Neural cell (in vitro differentiated cells): Measurements from ENCODE around the gene HOXC9. TPM values are rescaled to one million over a fixed set of nuclear protein-coding genes. Genes with fewer than 3 reads are reported as not detected.

Experiments
- H2AFZ ChIP-seq: fragments of 200-600, 300-800 bp; sonication (generic), shearing (Covaris generic); 2 replicates; pipeline ENCODE4 v1.6.0; 2014; ENCODE audit warnings: low read depth, mild to moderate bottlenecking, antibody characterized with exemption, low read length, moderate library complexity
- H3F3A ChIP-seq: fragments of 200-600 bp; shearing (Covaris generic); 2 replicates; pipeline ENCODE4 v1.6.1; 2016; ENCODE audit warnings: mild to moderate bottlenecking, moderate library complexity, mixed read lengths, antibody characterized with exemption, low read length; ENCODE audit not compliant: insufficient read depth, poor library complexity, severe bottlenecking
- H3K27ac ChIP-seq: fragments of 200-600, 300-800 bp; sonication (generic), shearing (Covaris generic); 2 replicates; pipeline ENCODE4 v1.5.1; 2014; ENCODE audit warnings: mild to moderate bottlenecking, low read length, moderate library complexity
- H3K27me3 ChIP-seq: fragments of 300-800, 200-600 bp; sonication (generic), shearing (Covaris generic); 2 replicates; pipeline ENCODE4 v1.6.0; 2014; ENCODE audit warnings: mild to moderate bottlenecking, low read depth, low read length, moderate library complexity; ENCODE audit not compliant: insufficient read depth
- H3K36me3 ChIP-seq: fragments of 300-800, 200-600 bp; sonication (generic), shearing (Covaris generic); 2 replicates; pipeline ENCODE4 v1.5.1; 2014; ENCODE audit warnings: mild to moderate bottlenecking, antibody characterized with exemption, low read length, moderate library complexity; ENCODE audit not compliant: insufficient read depth
- H3K4me2 ChIP-seq: fragments of 300-800, 200-600 bp; sonication (generic), shearing (Covaris generic); 2 replicates; pipeline ENCODE4 v1.6.0; 2014; ENCODE audit warnings: mild to moderate bottlenecking, low read length
- H3K4me3 ChIP-seq: fragments of 300-800, 200-600 bp; sonication (generic), shearing (Covaris generic); 2 replicates; pipeline ENCODE4 v1.5.1; 2014; ENCODE audit warnings: mild to moderate bottlenecking, low read length, moderate library complexity
- H3K79me2 ChIP-seq: fragments of 200-600 bp; shearing (Covaris generic); replicated peaks from 2 replicates; pipeline ENCODE4 v1.6.0; 2014; ENCODE audit warnings: mild to moderate bottlenecking, low read length, moderate library complexity; ENCODE audit not compliant: insufficient read depth
- H3K9ac ChIP-seq: fragments of 300-800, 200-600 bp; sonication (generic), shearing (Covaris generic); 2 replicates; pipeline ENCODE4 v1.6.1; 2016; ENCODE audit warnings: mild to moderate bottlenecking, low read length, mixed read lengths
- H3K9me2 ChIP-seq: fragments of 200-600 bp; shearing (Covaris generic); 2 replicates; pipeline ENCODE4 v1.6.1; 2016; ENCODE audit warnings: mild to moderate bottlenecking, low read length, mixed read lengths; ENCODE audit not compliant: insufficient read depth
- H3K9me3 ChIP-seq: fragments of 200-600, 300-800 bp; sonication (generic), shearing (Covaris generic); 2 replicates; pipeline ENCODE4 v1.6.1; 2016; ENCODE audit warnings: mild to moderate bottlenecking, mixed run types, low read length, moderate library complexity, mixed read lengths
- H4K20me1 ChIP-seq: fragments of 200-600 bp; shearing (Covaris generic); 2 replicates; pipeline ENCODE4 v1.6.1; 2016; ENCODE audit warnings: mild to moderate bottlenecking, mixed run types; ENCODE audit not compliant: insufficient read depth
- EP300 ChIP-seq: fragments of 450-650 bp; conservative IDR thresholded peaks from 2 replicates; pipeline ENCODE4 v1.6.1; 2014; ENCODE audit warnings: antibody characterized with exemption, mild to moderate bottlenecking, moderate library complexity; ENCODE audit not compliant: poor library complexity, severe bottlenecking
- EZH2 ChIP-seq: fragments of 200-600, 300-800 bp; shearing (Covaris generic), sonication (generic); IDR thresholded peaks from 2 replicates; pipeline ENCODE4 v1.6.1; 2014; ENCODE audit warnings: antibody characterized with exemption, low read length, borderline replicate concordance, mild to moderate bottlenecking; ENCODE audit not compliant: insufficient read depth, poor library complexity, severe bottlenecking
- MXI1 ChIP-seq: fragments of 450-650 bp; conservative IDR thresholded peaks from 2 replicates; pipeline ENCODE4 v1.6.1; 2014; ENCODE audit warnings: antibody characterized with exemption, mild to moderate bottlenecking; ENCODE audit not compliant: poor library complexity, severe bottlenecking
- POLR2AphosphoS5 ChIP-seq: IDR thresholded peaks from 2 replicates; pipeline ENCODE4 v1.6.1; 2012
- SMC3 ChIP-seq: fragments of 450-650 bp; conservative IDR thresholded peaks from 2 replicates; pipeline ENCODE4 v1.6.1; 2014; ENCODE audit warnings: antibody characterized with exemption, mild to moderate bottlenecking, moderate library complexity; ENCODE audit not compliant: poor library complexity
- TAF1 ChIP-seq: IDR thresholded peaks from 2 replicates; pipeline ENCODE4 v1.6.1; 2012; ENCODE audit warnings: low read depth
- polyA plus RNA-seq: library from polyadenylated mRNA; depleted of rRNA; stranded (reverse); fragments of >200 nt; gene quantifications from 2 replicates; pipeline ENCODE4 v1.2.3, GENCODE V29; 2014
- TF ChIP-seq, protein P1 (sequence below): fragments of 450-650 bp; IDR thresholded peaks from 2 replicates; pipeline ENCODE4 v1.5.1; 2014; ENCODE audit warnings: antibody characterized with exemption, mild to moderate bottlenecking, moderate library complexity; ENCODE audit not compliant: poor library complexity, severe bottlenecking
- TF ChIP-seq, protein P2 (sequence below): IDR thresholded peaks from 2 replicates; pipeline ENCODE4 v1.6.1; 2012; ENCODE audit warnings: borderline replicate concordance

The HOXC9 gene
- polyA plus RNA-seq, 1 donor from 2014 or later, result not detected

DNA sequence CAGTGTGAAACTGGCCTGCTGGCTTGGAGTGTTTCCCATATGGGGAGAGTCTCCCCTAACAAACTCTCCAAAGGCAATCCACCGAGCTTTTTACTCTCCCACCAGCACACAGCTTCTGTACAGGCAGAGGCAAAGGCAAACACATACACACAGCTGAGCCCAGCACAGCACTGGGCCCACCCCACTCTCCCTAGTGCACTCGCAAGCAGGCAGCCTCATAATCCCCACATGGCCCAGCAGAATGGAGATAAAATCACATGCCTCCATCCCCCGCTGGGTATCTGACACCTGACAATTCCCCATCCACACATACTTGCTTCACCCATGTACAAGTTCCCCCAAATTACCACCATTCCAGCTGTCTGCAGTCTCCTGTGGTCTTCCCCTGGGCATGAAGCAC is 41.8 kb upstream of the HOXC9 start:
- Histone ChIP-seq H3K9me3 (no peaks in the 10 kb centered on the region), H3K9me2 (no peaks in the 10 kb centered on the region), H4K20me1 (no peaks in the 10 kb centered on the region), H3K4me2 (no peak overlapping the region), H2AFZ (no peak overlapping the region), H3K9ac (no peak overlapping the region), H3K27me3 (peaks cover 100% of the 10 kb centered on the region), H3K27ac (no peak overlapping the region), H3F3A (no peaks in the 10 kb centered on the region), H3K79me2 (no peaks in the 10 kb centered on the region), H3K36me3 (no peaks in the 10 kb centered on the region), H3K4me3 (no peak overlapping the region)
- TF ChIP-seq POLR2AphosphoS5 (no peak), EP300 (no peak), MXI1 (no peak), SMC3 (no peak), TAF1 (no peak)
- TF ChIP-seq, protein P1, sequence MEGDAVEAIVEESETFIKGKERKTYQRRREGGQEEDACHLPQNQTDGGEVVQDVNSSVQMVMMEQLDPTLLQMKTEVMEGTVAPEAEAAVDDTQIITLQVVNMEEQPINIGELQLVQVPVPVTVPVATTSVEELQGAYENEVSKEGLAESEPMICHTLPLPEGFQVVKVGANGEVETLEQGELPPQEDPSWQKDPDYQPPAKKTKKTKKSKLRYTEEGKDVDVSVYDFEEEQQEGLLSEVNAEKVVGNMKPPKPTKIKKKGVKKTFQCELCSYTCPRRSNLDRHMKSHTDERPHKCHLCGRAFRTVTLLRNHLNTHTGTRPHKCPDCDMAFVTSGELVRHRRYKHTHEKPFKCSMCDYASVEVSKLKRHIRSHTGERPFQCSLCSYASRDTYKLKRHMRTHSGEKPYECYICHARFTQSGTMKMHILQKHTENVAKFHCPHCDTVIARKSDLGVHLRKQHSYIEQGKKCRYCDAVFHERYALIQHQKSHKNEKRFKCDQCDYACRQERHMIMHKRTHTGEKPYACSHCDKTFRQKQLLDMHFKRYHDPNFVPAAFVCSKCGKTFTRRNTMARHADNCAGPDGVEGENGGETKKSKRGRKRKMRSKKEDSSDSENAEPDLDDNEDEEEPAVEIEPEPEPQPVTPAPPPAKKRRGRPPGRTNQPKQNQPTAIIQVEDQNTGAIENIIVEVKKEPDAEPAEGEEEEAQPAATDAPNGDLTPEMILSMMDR, result no peak
- TF ChIP-seq, protein P2, sequence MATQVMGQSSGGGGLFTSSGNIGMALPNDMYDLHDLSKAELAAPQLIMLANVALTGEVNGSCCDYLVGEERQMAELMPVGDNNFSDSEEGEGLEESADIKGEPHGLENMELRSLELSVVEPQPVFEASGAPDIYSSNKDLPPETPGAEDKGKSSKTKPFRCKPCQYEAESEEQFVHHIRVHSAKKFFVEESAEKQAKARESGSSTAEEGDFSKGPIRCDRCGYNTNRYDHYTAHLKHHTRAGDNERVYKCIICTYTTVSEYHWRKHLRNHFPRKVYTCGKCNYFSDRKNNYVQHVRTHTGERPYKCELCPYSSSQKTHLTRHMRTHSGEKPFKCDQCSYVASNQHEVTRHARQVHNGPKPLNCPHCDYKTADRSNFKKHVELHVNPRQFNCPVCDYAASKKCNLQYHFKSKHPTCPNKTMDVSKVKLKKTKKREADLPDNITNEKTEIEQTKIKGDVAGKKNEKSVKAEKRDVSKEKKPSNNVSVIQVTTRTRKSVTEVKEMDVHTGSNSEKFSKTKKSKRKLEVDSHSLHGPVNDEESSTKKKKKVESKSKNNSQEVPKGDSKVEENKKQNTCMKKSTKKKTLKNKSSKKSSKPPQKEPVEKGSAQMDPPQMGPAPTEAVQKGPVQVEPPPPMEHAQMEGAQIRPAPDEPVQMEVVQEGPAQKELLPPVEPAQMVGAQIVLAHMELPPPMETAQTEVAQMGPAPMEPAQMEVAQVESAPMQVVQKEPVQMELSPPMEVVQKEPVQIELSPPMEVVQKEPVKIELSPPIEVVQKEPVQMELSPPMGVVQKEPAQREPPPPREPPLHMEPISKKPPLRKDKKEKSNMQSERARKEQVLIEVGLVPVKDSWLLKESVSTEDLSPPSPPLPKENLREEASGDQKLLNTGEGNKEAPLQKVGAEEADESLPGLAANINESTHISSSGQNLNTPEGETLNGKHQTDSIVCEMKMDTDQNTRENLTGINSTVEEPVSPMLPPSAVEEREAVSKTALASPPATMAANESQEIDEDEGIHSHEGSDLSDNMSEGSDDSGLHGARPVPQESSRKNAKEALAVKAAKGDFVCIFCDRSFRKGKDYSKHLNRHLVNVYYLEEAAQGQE, result no peak

- Histone ChIP-seq H2AFZ (no peak overlapping the region), H3K4me2 (no peak overlapping the region), H3K27ac (no peak overlapping the region), H3K79me2 (no peaks in the 10 kb centered on the region), H3F3A (no peaks in the 10 kb centered on the region), H3K9me2 (no peaks in the 10 kb centered on the region), H3K9me3 (no peaks in the 10 kb centered on the region), H3K9ac (no peak overlapping the region), H3K27me3 (peaks cover 100% of the 10 kb centered on the region), H3K36me3 (no peaks in the 10 kb centered on the region), H4K20me1 (no peaks in the 10 kb centered on the region), H3K4me3 (no peak overlapping the region)
- TF ChIP-seq EP300 (no peak), EZH2 (no peak), POLR2AphosphoS5 (no peak), SMC3 (no peak), MXI1 (no peak)
- TF ChIP-seq, protein P2, result no peak
Observed at GRCh38 chr12:53959314-53959713, 40.6 kb upstream of the HOXC9 start.
